K562 (cell line): ENCODE results near the gene SLC26A1. TPM values are rescaled to one million over a fixed set of nuclear protein-coding genes. Genes with fewer than 3 reads are reported as not detected.
A peak's percentile ranks its signal among the peaks of the same experiment; 100 is the strongest.

Experiments used
- ATAC-seq: fragments of 200-7000 bp; cut with Tn5 transposase; 3 replicates; pipeline ENCODE4 v1.9.1; 2020; ENCODE audit warnings: moderate library complexity
- BruUV-seq: library from RNA; stranded (reverse); fragments of 400-500 nt; replicated peaks from 2 replicates; lab custom pipeline; 2021; lab: Mats Ljungman, UMichigan
- CTCF ChIA-PET: fragments of 300-600 bp; formaldehyde crosslinking; extraction: SDS; loops from one replicate; lab custom pipeline; 2021; ENCODE audit warnings: low intra/inter-chr PET ratio; lab: Yijun Ruan, JAX
- POLR2A ChIA-PET: fragments of 300-600, 350-650 bp; sonication (Branson Sonifier 250); formaldehyde crosslinking; extraction: SDS; loops from one replicate; lab custom pipeline; 2021; ENCODE audit warnings: antibody characterized with exemption, inconsistent platforms; lab: Yijun Ruan, JAX
- DNase-seq, 4 experiments: peaks; one replicate each; pipeline versions ENCODE4 v3.0.0 to v3.0.0-alpha.2; 2011 to 2018; ENCODE audit warnings: low spot score in 3 of 4, mixed read lengths in 3 of 4; ENCODE audit errors: extremely low read depth in 1 of 4
- FAIRE-seq: peaks from 2 replicates; lab custom pipeline; 2011; peaks lifted over from hg19 to GRCh38; lab: Jason Lieb, UNC
- H2AFZ ChIP-seq: 2 replicates; pipeline ENCODE4 v1.6.0; 2011; ENCODE audit warnings: low read depth, low read length, control low read depth, inconsistent platforms
- H3K27ac ChIP-seq: fragments of 200-600 bp; 3 replicates; pipeline ENCODE4 v1.8.0; 2011; ENCODE audit warnings: low read depth, mild to moderate bottlenecking, control low read depth, inconsistent platforms, low read length, moderate library complexity, mixed read lengths; ENCODE audit errors: extremely low read depth
- H3K27me3 ChIP-seq, 2 experiments: fragments of 300-600 bp in 1 of 2; 2 replicates in 1 of 2; 3 replicates in 1 of 2; pipeline versions ENCODE4 v1.6.0 to v1.8.0; 2011; ENCODE audit warnings: inconsistent platforms in 2 of 2, low read length in 2 of 2, mild to moderate bottlenecking in 1 of 2, mixed read lengths in 1 of 2, moderate library complexity in 1 of 2; ENCODE audit not compliant: control insufficient read depth in 2 of 2, insufficient read depth in 2 of 2
- H3K36me3 ChIP-seq: fragments of 300-600 bp; 3 replicates; pipeline ENCODE4 v1.8.0; 2011; ENCODE audit warnings: mild to moderate bottlenecking, low read length, inconsistent platforms; ENCODE audit not compliant: control insufficient read depth, insufficient read depth
- H3K4me1 ChIP-seq, 2 experiments: fragments of 200-600 bp in 1 of 2; replicated peaks in 1 of 2; 2 replicates in 1 of 2; 3 replicates in 1 of 2; pipeline versions ENCODE4 v1.5.1 to v1.8.0; 2011; ENCODE audit warnings: inconsistent platforms in 2 of 2, low read length in 2 of 2, mild to moderate bottlenecking in 1 of 2, mixed read lengths in 1 of 2, moderate library complexity in 1 of 2; ENCODE audit not compliant: control insufficient read depth in 2 of 2, insufficient read depth in 2 of 2
- H3K4me2 ChIP-seq: 2 replicates; pipeline ENCODE4 v1.6.1; 2011; ENCODE audit warnings: low read length, control low read depth, inconsistent platforms, mixed read lengths; ENCODE audit not compliant: insufficient read depth
- H3K4me3 ChIP-seq: fragments of 200-600 bp; sonication (generic), shearing (Covaris generic); 2 replicates; pipeline ENCODE4 v1.5.1; 2016; ENCODE audit warnings: control low read depth, inconsistent platforms
- H3K79me2 ChIP-seq: fragments of 200-600 bp; 3 replicates; pipeline ENCODE4 v1.8.0; 2011; ENCODE audit warnings: low read length, inconsistent platforms; ENCODE audit not compliant: control insufficient read depth, insufficient read depth
- H3K9ac ChIP-seq, 2 experiments: 2 replicates each; pipeline versions ENCODE4 v1.6.0 to v1.6.1; 2011; ENCODE audit warnings: low read depth in 2 of 2, low read length in 2 of 2, control low read depth in 1 of 2, inconsistent platforms in 1 of 2, mild to moderate bottlenecking in 1 of 2, mixed read lengths in 1 of 2; ENCODE audit not compliant: insufficient read depth in 1 of 2
- H3K9me1 ChIP-seq: one replicate; pipeline ENCODE4 v1.6.0; 2011; ENCODE audit warnings: inconsistent platforms, mild to moderate bottlenecking, low read length, moderate library complexity; ENCODE audit not compliant: control insufficient read depth, insufficient read depth
- H3K9me3 ChIP-seq: replicated peaks from 2 replicates; pipeline ENCODE4 v1.5.1; 2011; ENCODE audit warnings: low read depth, low read length, inconsistent platforms; ENCODE audit not compliant: control insufficient read depth, insufficient read depth
- H4K20me1 ChIP-seq: replicated peaks from 2 replicates; pipeline ENCODE4 v1.6.1; 2011; ENCODE audit warnings: low read length, inconsistent platforms, mixed read lengths; ENCODE audit not compliant: control insufficient read depth, insufficient read depth
- CEBPZ ChIP-seq: fragments of 150-350 bp; IDR thresholded peaks from 2 replicates; pipeline ENCODE4 v1.6.1; 2014; ENCODE audit warnings: low read depth, mild to moderate bottlenecking, low read length, borderline replicate concordance
- CHD7 ChIP-seq: fragments of 200-600 bp; sonication (generic); IDR thresholded peaks from one replicate; pipeline ENCODE4 v1.6.1; 2012; ENCODE audit warnings: mild to moderate bottlenecking, low read depth, low read length, inconsistent platforms
- L3MBTL2 ChIP-seq: fragments of 450-650 bp; IDR thresholded peaks from 2 replicates; pipeline ENCODE4 v1.6.1; 2016; ENCODE audit warnings: mild to moderate bottlenecking, moderate library complexity
- PTBP1 ChIP-seq: fragments of 200-400 bp; formaldehyde crosslinking; IDR thresholded peaks from 2 replicates; pipeline ENCODE4 v1.6.1; 2017; ENCODE audit warnings: low read depth, low read length
- WGBS: fragments of 100-300 bp; shearing (Covaris generic); methylation state at CpG from one replicate; pipeline ENCODE4 v1.1.6; 2016; ENCODE audit warnings: low coverage, mixed read lengths; ENCODE audit not compliant: insufficient coverage; ENCODE audit errors: missing lambda C conversion rate; 5-methylcytosine and 5-hydroxymethylcytosine counted together
- in situ Hi-C: fragments of 300-500 bp; cut with MboI; formaldehyde crosslinking; loops from 4 replicates; pipeline ENCODE4 v1.15.0; 2018; ENCODE audit warnings: inconsistent platforms, mixed read lengths
- intact Hi-C: fragments of 100-400 bp; cut with micrococcal nuclease; formaldehyde crosslinking; loops from 2 replicates; pipeline ENCODE4 v1.14.2; 2022
- polyA plus RNA-seq, 8 experiments: library from polyadenylated mRNA; depleted of rRNA in 4 of 8; stranded (reverse) in 5 of 8; unstranded in 3 of 8; fragments of >200 nt; fragmentation: Nextera tagmentation in 2 of 8; fragmentation: Illumina TruSeq in 1 of 8; extraction: Ambion mirVana in 2 of 8; extraction: Trizol in 1 of 8; gene quantifications; 2 replicates each; pipeline versions ENCODE4 v1.2.1 to v1.2.3, GENCODE V29; 2011 to 2014; ENCODE audit warnings: inconsistent platforms in 1 of 8, missing spikeins in 1 of 8
- total RNA-seq, 7 experiments: library from RNA; depleted of rRNA in 6 of 7; stranded (reverse); fragments of >200 nt in 6 of 7; fragmentation: Illumina TruSeq in 2 of 7; extraction: Trizol in 2 of 7; gene quantifications; 2 replicates each; pipeline versions ENCODE4 v1.2.1 to v1.2.3, GENCODE V29; 2011 to 2021; ENCODE audit warnings: low replicate concordance in 1 of 7

SLC26A1 gene
- total and polyA plus RNA-seq, 9 of the 15 experiments (the other 6 are each of a cell fraction or from before 2014, with no cell fraction given), result 0.11 to 4.2 (median 0.95) TPM

DNA sequence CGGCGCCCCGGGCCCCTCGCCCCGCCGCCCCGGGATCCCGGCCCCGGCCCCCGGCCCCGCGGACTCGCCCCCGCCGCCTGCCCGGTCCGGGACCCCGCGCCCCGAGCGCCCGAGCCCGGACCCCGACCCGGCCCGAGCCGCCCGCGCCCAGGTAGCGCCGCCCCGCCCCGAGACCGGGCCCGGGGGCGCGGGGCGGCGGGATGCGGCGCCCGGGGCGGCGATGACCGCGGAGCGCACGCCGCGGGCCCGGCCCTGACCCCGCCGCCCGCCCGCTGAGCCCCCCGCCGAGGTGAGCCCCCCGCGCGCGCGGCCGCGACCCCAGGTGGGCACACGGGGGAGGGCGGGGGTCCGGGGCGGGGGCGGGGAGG, 18.4 kb upstream of the SLC26A1 start (continued):
- TF ChIP-seq CEBPZ, result no peak

GRCh38 chr4:1011022-1011665, 17.9 kb upstream of the SLC26A1 start, which contains the start of gene FGFRL1:
Gene FGFRL1 (plus strand): TSS chr4:1011626. CDS start chr4:1012486, 860 bp downstream.
- H3K27me3 ChIP-seq, result no peaks in the 10 kb centered on the region
- intact Hi-C loops (no loop called here), in situ Hi-C loops (no loop called here)
- FAIRE-seq (no peak), ATAC-seq (peak; percentile 78), DNase-seq (peak; percentile 88 to 96 (median 92))
- 0% methylated on average over 19 of the region's 89 CpGs for WGBS
- no peaks in the 10 kb centered on the region for H3K9me3 ChIP-seq
- peaks cover 4% of the 10 kb centered on the region for H3K9me1 ChIP-seq
- BruUV-seq, result no TSS peak
- H3K9ac ChIP-seq, result peak within 1 kb of the TSS in 1 of 2 experiments; percentile 93; a peak in 2 of 4 replicates
- peak within 1 kb of the TSS; percentile 62; the same call in 2 of the 3 replicates for H3K27ac ChIP-seq
- H3K79me2 ChIP-seq, result peaks cover 15% of the 10 kb centered on the region
- no peaks in the 10 kb centered on the region for H4K20me1 ChIP-seq
- peak within 1 kb of the TSS; percentile 96 for H2AFZ ChIP-seq
- ChIA-PET CTCF (interaction anchor here (0.9 kb wide), 1 partner anchor 57 kb away, joined by 3 read pairs; no protein-coding TSS in a partner anchor), POLR2A (interaction anchor here (1.2 to 1.3 kb wide), 2 partner anchors 9 to 336 kb away, joined by 5 to 6 read pairs; no protein-coding TSS in a partner anchor)
- peak within 1 kb of the TSS; percentile 90 for H3K4me2 ChIP-seq
- peak within 1 kb of the TSS; percentile 56 for H3K4me3 ChIP-seq
- H3K4me1 ChIP-seq, result peaks cover 14 to 66% of the 10 kb centered on the region in 2 experiments; a peak in 4 of 5 replicates
- peaks cover 12% of the 10 kb centered on the region; the same call in 2 of the 3 replicates for H3K36me3 ChIP-seq
- TF ChIP-seq PTBP1 (no peak), CHD7 (no peak), L3MBTL2 (peak; percentile 7)
